Ovary (tissue), 3 donors: ENCODE results near the gene ATP6AP1.

Experiments
- CTCF ChIP-seq, 3 donors: fragments of 450-650 bp in 2 of 3; fragments of 200-600 bp in 1 of 3; IDR thresholded peaks; one replicate each; pipeline versions ENCODE4 v1.5.1 to v1.8.0; 2016 to 2022; ENCODE audit warnings: antibody characterized with exemption in 3 of 3, mild to moderate bottlenecking in 1 of 3
- EP300 ChIP-seq: sonication (generic); formaldehyde crosslinking; IDR thresholded peaks from one replicate; pipeline ENCODE4 v1.6.1; 2017; ENCODE audit warnings: antibody characterized with exemption
- POLR2A ChIP-seq: fragments of 450-650 bp; IDR thresholded peaks from one replicate; pipeline ENCODE4 v1.6.1; 2017; ENCODE audit warnings: antibody characterized with exemption, mild to moderate bottlenecking, moderate library complexity
- donor health status: DM: no; HTN: no; CAD: no.

GRCh38 chrX:154419189-154419588, 9.3 kb upstream of the ATP6AP1 start:
- TF ChIP-seq CTCF (IDR thresholded peaks at IDR 0.05), result no peak
- TF ChIP-seq EP300, result no peak
- no peak for TF ChIP-seq POLR2A
